GM19023 (cell line): ENCODE data around the gene GPD2.
A peak's percentile ranks its signal among the peaks of the same experiment; 100 is the strongest.

Source experiments
- ATAC-seq: cut with Tn5 transposase; IDR thresholded peaks from one replicate; pipeline ENCODE4 v1.9.1; 2021; ENCODE audit warnings: mild to moderate bottlenecking, moderate library complexity; ENCODE audit not compliant: unreplicated experiment

GPD2 gene

DNA sequence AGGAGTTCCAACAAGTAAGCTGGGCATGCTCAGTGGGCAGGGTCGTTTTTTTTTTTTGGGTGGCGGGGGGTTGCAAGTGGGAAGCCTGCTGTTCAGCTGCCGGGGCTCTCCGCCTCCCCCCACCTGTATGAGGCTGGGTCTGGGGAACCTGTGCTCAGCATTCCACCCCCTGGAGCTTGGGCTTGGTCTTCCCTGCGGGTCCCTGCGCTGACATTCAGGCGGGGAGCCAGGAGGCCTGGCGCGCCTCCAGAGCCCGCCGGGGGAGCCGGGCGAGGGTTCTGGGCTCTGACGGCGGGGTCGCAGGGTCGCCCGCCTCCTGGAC is 822 bp upstream of the GPD2 start:
- ATAC-seq = no peak

DNA sequence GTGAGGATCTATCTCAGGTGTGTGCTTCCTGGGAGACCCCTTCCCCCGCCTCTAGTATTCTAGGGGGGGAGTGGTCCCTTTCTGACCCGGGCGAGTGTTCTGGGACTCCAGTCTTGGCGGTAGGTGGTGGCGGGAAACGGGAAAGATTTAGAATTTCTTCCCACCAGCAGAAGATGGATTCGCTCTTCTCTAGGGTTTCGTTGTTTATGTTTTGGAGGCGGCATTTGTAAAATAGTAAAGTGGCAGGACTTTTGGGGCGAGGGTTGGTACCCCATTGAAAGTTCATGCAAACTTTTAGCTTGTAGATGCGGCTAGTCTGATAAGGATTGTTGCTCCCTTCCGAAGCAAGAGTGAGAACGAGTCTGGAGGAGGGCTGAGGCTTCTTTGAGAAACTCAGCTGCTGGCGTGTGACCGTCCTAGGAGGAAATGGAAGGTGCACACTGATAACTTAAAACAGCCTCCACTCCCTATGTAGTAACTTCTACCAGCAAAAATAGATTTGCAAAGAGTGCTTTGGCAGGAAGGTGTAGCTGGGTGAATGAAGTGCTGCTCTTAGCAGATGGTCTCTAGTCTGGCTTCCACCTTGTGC is 412 bp downstream of the GPD2 start:
- ATAC-seq = peak; percentile 49

DNA sequence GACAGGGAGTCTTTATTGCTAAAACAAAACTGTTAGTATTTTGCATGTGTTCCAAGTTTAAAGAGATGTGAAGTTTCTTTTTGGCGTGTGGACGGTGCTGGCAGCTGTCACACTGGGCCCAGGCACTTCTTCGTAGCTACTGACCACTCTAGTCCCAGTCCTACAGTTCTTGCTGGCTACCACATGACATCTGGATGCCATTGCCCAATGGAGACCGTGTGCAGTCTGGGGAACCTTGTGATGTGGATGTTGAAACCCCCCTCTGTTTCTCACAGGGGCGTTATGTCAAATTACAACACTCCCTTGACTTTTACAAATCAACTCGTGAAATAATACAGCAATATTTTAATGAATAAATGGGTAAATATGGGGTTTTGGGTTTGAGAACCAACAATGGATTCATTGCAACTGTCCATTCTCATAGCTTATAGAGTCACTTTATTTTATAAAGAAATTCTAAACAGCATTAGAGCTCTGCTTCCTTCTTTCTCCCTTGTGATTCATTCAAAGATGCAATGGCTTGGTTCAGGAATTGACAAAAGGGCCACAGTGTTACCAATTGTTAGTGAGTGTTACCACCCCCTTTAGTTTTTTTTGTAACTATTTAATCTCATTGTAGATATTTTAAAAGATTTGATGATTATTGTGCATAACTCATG is 1.2 kb downstream of the GPD2 start:
- ATAC-seq = peak; percentile 14

DNA sequence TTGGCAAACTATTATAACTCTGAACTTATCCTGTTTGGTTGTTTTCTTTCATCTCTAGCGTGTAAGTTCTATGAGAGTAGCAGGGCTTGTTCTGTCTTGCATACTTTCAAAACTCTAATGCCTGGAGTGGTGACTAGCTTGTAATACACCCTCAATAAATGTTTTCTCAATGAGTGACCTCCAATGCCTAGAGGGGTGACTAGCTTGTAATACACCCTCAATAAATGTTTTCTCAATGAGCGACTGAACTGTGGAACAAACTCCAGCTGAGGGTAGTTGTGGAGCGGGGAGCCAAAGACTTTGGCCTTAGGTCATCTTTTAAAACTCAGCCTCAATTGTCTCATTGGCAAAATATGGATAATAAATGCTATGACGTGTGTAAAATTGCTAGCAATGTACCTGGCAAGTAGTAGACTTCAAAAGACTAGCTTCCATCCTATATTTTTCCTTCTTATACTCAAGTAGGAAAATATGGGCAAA is 1.8 kb downstream of the GPD2 start:
- ATAC-seq = no peak

- no peak for ATAC-seq
Observed at GRCh38 chr2:156443089-156443488, 6.9 kb downstream of the GPD2 start.

GRCh38 chr2:156445296-156446220 is 9.4 kb downstream of the GPD2 start:
- peak; percentile 71 for ATAC-seq

DNA sequence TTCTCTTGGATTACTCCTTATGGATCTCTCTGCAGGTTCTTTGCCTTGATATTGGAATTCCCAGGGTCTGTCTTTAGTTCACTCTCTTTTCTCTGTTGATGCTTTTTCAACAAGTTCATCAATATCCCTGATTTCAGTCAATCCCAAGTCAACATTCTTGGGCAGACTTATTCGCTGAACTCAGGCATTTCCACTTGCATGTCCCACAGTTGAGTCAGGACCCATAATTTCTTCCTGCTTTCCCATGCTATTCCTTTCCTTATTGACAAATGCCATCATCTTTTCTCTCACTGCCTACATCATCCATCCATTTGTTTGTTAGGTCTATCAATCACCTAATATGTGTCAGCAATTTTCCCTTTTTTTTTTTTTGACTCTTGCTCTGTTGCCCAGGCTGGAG is 11.6 kb downstream of the GPD2 start:
- no peak for ATAC-seq

DNA sequence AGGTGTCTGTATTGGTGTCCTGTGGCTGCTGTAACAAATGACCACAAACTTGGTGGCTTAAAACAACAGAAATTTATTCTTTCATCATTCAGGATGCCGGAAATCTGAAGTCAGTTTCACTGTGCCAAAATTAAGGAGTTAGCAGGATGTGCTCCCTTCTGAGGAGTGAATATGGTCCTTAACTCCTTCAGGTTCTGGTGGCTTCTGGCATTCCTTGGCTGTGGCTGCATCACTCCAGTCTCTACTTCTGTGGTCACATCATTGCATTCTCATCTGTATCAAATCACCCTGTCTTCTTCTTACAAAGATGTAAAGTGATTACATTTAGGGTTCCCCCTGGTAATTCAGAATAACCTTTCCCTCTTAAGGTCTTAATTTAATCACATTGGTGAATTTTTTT is 12.6 kb downstream of the GPD2 start:
- ATAC-seq = no peak

GRCh38 chr2:156452971-156453370 is 16.8 kb downstream of the GPD2 start:
- ATAC-seq = no peak

GRCh38 chr2:156455361-156455975 is 19.3 kb downstream of the GPD2 start:
- ATAC-seq = no peak

DNA sequence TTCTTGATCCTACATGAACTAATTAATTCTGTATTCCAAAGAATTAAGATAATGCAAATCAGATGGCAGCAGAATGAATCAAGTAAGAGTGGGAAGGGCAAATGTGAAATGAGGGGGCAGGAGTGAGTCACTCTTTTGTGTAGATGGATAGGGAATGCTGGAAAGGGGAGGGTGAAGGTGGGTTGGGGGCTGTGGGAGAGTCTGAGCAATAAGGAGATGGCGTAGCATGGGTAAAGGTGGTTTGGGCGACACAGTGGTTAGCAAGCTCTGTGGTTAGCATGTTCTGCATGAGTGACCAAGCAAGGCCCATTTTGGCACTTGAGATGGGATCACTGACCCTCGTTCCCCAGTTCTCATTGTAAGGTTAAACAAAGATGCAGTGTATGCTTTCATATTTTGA is 20.4 kb downstream of the GPD2 start:
- ATAC-seq = peak; percentile 67

GRCh38 chr2:156457523-156458517 is 21.6 kb downstream of the GPD2 start:
- ATAC-seq = no peak

GRCh38 chr2:156459720-156460119 is 23.5 kb downstream of the GPD2 start:
- ATAC-seq = no peak

- ATAC-seq = no peak
Observed at GRCh38 chr2:156464106-156464505, 27.9 kb downstream of the GPD2 start.

DNA sequence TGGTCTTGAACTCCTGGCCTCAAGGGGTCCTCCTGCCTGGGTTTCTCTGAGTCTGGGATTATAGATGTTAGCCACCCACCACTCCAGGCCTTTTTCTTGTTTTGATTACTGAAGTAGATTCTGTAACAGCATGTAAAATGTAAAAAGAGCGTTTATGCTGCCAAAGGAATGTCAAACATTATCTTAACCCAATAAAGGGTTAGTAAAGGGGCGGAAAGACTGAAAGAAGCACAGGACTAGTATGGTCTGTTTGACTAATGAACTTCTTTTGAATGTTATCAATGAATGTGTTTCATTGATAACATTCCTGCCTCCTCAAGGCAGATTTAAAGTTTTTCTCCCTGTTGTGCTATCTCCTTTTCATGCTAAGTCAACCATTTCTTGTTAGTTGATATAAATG is 29.4 kb downstream of the GPD2 start:
- no peak for ATAC-seq

DNA sequence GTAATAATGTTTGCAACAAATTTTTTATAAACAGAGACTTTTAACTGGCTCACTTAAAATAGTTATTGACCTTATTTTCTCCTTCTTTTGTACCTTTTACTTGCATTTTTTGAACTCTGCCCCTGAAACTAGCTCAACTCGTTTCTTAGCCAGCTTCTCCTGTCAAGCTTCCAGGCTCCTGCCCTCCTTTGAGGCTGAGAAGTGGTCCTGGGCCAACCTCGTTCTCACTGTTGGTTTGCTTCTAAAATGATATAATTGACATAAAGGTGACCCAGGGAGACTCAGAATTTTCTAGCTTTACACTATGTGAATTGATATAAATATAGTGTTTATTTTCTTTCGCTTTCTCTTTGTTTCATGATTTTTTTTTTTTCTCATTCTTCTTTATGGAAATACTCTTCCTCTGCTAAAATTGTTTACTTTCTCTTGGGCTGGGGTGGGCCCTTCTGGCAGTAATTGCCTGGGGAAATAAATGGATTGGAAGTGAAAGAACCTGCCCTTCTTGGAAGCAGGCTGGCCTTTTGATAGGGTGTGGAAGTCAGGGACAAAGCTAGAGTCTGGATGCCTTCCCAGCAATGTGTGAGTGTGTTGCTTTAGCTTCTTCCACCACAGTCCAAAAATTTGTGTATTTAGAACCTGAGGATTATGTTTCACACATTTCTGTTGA is 30.7 kb downstream of the GPD2 start:
- no peak for ATAC-seq

DNA sequence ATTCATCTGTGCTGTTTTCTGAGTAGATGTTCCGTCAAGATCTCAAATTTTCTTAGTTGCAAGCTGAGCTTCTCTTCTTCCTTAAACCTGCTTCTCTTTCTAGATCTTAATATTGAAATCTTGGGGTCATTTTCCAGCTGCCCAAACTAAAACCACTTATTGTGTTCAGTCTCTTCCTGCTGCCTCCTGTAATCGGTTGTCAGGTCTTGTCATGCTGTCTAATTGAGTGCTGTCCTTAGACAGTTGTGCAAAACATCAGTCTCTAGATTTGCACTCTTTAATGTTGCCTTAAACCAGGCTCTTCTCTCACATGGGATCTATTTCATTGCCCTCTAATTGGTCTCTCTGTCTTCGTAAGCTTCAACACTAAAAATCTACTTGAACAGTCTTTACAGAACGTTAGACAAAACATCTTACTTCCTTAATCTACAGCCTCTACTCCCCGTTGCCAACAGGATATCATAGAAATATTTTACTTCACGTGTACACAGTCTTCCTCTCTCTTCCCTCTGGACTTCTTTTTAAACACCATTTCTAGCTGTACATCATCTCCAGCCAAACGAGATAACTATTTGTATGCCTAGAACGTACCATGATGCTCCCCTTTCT is 34.9 kb downstream of the GPD2 start:
- ATAC-seq = no peak

GRCh38 chr2:156471762-156472161 is 35.6 kb downstream of the GPD2 start:
- no peak for ATAC-seq

- ATAC-seq = peak; percentile 41
Observed at GRCh38 chr2:156472686-156473085, 36.5 kb downstream of the GPD2 start.
